K562 (cell line): ENCODE data around the gene USP49. TPM values are rescaled to one million over a fixed set of nuclear protein-coding genes. Genes with fewer than 3 reads are reported as not detected.

Source experiments
- ARID3A ChIP-seq: IDR thresholded peaks from 2 replicates; pipeline ENCODE4 v1.6.1; 2012; ENCODE audit warnings: low read depth, low read length, improper control_type of control experiment, borderline replicate concordance
- BDP1 ChIP-seq: IDR thresholded peaks from 3 replicates; pipeline ENCODE4 v1.6.1; 2011; ENCODE audit not compliant: insufficient read length, insufficient read depth
- BHLHE40 ChIP-seq: IDR thresholded peaks from 2 replicates; pipeline ENCODE4 v1.6.1; 2011; ENCODE audit warnings: low read length, improper control_type of control experiment
- ETS1 ChIP-seq: conservative IDR thresholded peaks from 2 replicates; pipeline ENCODE4 v1.6.1; 2011; ENCODE audit warnings: low read depth, mild to moderate bottlenecking, low read length; ENCODE audit not compliant: control insufficient read depth
- FOXA3 ChIP-seq, 2 experiments: fragments of 450-650 bp in 1 of 2; sonication (generic) in 1 of 2; formaldehyde crosslinking; IDR thresholded peaks in 1 of 2; conservative IDR thresholded peaks in 1 of 2; 2 replicates each; pipeline versions ENCODE4 v1.4.0 to v1.8.0; 2020 to 2022; ENCODE audit warnings: mild to moderate bottlenecking in 2 of 2, missing genetic modification reagents in 1 of 2
- FOXK2 ChIP-seq, 2 experiments: fragments of 450-650 bp; IDR thresholded peaks in 1 of 2; conservative IDR thresholded peaks in 1 of 2; 2 replicates each; pipeline ENCODE4 v1.6.1; 2016; ENCODE audit warnings: low read depth in 2 of 2, mild to moderate bottlenecking in 1 of 2
- GTF3C2 ChIP-seq: IDR thresholded peaks from 3 replicates; pipeline ENCODE4 v1.6.1; 2011; ENCODE audit warnings: borderline replicate concordance, mild to moderate bottlenecking, moderate library complexity; ENCODE audit not compliant: insufficient read length; ENCODE audit errors: extremely low read depth
- HDAC1 ChIP-seq, 2 experiments: fragments of 450-650 bp; IDR thresholded peaks; 2 replicates each; pipeline ENCODE4 v1.6.1; 2016 to 2017; ENCODE audit warnings: inconsistent platforms in 1 of 2, mild to moderate bottlenecking in 1 of 2, moderate library complexity in 1 of 2
- MLLT1 ChIP-seq, 2 experiments: fragments of 450-650 bp; IDR thresholded peaks; 2 replicates each; pipeline ENCODE4 v1.6.1; 2016
- NUFIP1 ChIP-seq: fragments of 450-650 bp; IDR thresholded peaks from 2 replicates; pipeline ENCODE4 v1.6.1; 2018; ENCODE audit not compliant: partially characterized antibody
- SPI1 ChIP-seq: IDR thresholded peaks from 2 replicates; pipeline ENCODE4 v1.6.1; 2011; ENCODE audit warnings: low read depth, low read length, control low read depth, borderline replicate concordance
- TEAD4 ChIP-seq, 2 experiments: sonication (generic) in 1 of 2; formaldehyde crosslinking in 1 of 2; IDR thresholded peaks; 2 replicates each; pipeline versions ENCODE4 v1.6.1 to v1.8.0; 2012 to 2022; ENCODE audit warnings: borderline replicate concordance in 1 of 2, inconsistent platforms in 1 of 2, low read length in 1 of 2, mild to moderate bottlenecking in 1 of 2, missing genetic modification reagents in 1 of 2
- THRB ChIP-seq: fragments of 450-650 bp; formaldehyde crosslinking; conservative IDR thresholded peaks from 2 replicates; pipeline ENCODE4 v1.4.0; 2022; ENCODE audit warnings: mild to moderate bottlenecking, missing genetic modification characterization
- ZBED1 ChIP-seq: IDR thresholded peaks from 2 replicates; pipeline ENCODE4 v1.6.1; 2014
- ZNF232 ChIP-seq: sonication (generic); formaldehyde crosslinking; IDR thresholded peaks from 2 replicates; pipeline ENCODE4 v1.8.0; 2022; ENCODE audit warnings: mild to moderate bottlenecking, missing genetic modification reagents
- ZNF263 ChIP-seq: sonication (generic); formaldehyde crosslinking; IDR thresholded peaks from 2 replicates; pipeline ENCODE4 v1.8.0; 2022; ENCODE audit warnings: mild to moderate bottlenecking, missing genetic modification reagents, borderline replicate concordance
- polyA plus RNA-seq, 8 experiments: library from polyadenylated mRNA; depleted of rRNA in 4 of 8; stranded (reverse) in 5 of 8; unstranded in 3 of 8; fragments of >200 nt; fragmentation: Nextera tagmentation in 2 of 8; fragmentation: Illumina TruSeq in 1 of 8; extraction: Ambion mirVana in 2 of 8; extraction: Trizol in 1 of 8; gene quantifications; 2 replicates each; pipeline versions ENCODE4 v1.2.1 to v1.2.3, GENCODE V29; 2011 to 2014; ENCODE audit warnings: inconsistent platforms in 1 of 8, missing spikeins in 1 of 8
- total RNA-seq, 7 experiments: library from RNA; depleted of rRNA in 6 of 7; stranded (reverse); fragments of >200 nt in 6 of 7; fragmentation: Illumina TruSeq in 2 of 7; extraction: Trizol in 2 of 7; gene quantifications; 2 replicates each; pipeline versions ENCODE4 v1.2.1 to v1.2.3, GENCODE V29; 2011 to 2021; ENCODE audit warnings: low replicate concordance in 1 of 7

USP49 gene
- total and polyA plus RNA-seq, 9 of the 15 experiments (the other 6 are each of a cell fraction or from before 2014, with no cell fraction given), result 1.0 to 9.9 (median 6.5) TPM

GRCh38 chr6:41895300-41896233, at the start of gene USP49 (continued):
- no peak for TF ChIP-seq MLLT1 (IDR thresholded peaks at IDR 0.05)
- 0 out of 2 replicates have a peak, but pooled peaks have one; percentile 26 for TF ChIP-seq ARID3A
- TF ChIP-seq FOXK2 (conservative IDR thresholded peaks at IDR 0.05 in 1 of 2, IDR thresholded peaks at IDR 0.05 in 1 of 2; ENCODE audit: low read depth in 2 of 2), result peak; percentile 68 to 73
- TF ChIP-seq GTF3C2, result no peak
- TF ChIP-seq BHLHE40, result peak; percentile 88
- TF ChIP-seq TEAD4 (IDR thresholded peaks at IDR 0.05; ENCODE audit: low read length), result 0 out of 2 replicates have a peak, but pooled peaks have one; percentile 20
- no peak for TF ChIP-seq TEAD4 (CRISPR knock-in tag; IDR thresholded peaks at IDR 0.05; ENCODE audit: borderline replicate concordance)
- peak; percentile 63 to 66; a peak in 1 of 4 replicates for TF ChIP-seq FOXA3 (CRISPR knock-in tag; conservative IDR thresholded peaks at IDR 0.05 in 1 of 2, IDR thresholded peaks at IDR 0.05 in 1 of 2)
- TF ChIP-seq ZNF263, result no peak
- TF ChIP-seq THRB (CRISPR knock-in tag), result no peak
- no peak for TF ChIP-seq SPI1
- TF ChIP-seq NUFIP1, result no peak
- TF ChIP-seq BDP1, result no peak
- TF ChIP-seq ETS1, result no peak
- TF ChIP-seq HDAC1 (IDR thresholded peaks at IDR 0.05), result peak; percentile 42 to 78; a peak in 2 of 4 replicates
- no peak for TF ChIP-seq ZNF232 (CRISPR knock-in tag)
- no peak for TF ChIP-seq ZBED1
